Ishikawa (cell line): ENCODE results near the gene ADGRF1.

Experiments used
- RAD21 ChIP-seq: IDR thresholded peaks from 2 replicates; pipeline ENCODE4 v1.6.1; 2012; ENCODE audit warnings: low read depth
- TAF1 ChIP-seq: IDR thresholded peaks from 2 replicates; pipeline ENCODE4 v1.6.1; 2012; ENCODE audit warnings: low read depth, mild to moderate bottlenecking

GRCh38 chr6:46963626-46964025 is 78.5 kb downstream of the ADGRF1 start:
- TF ChIP-seq TAF1 = no peak
- TF ChIP-seq RAD21 = no peak
